ENCODE measurements around the gene GCN1.

- TF ChIP-seq POLR2A (IDR thresholded peaks at IDR 0.05) (no peak), CTCF (IDR thresholded peaks at IDR 0.05) (no peak)
Observed at GRCh38 chr12:120121343-120121742, 73.2 kb downstream of the GCN1 start.

All from prostate gland (tissue), 2 donors.